Transverse colon (tissue), 3 donors: ENCODE data around the gene TTC6.

Source experiments
- EP300 ChIP-seq: sonication (generic); formaldehyde crosslinking; IDR thresholded peaks from one replicate; pipeline ENCODE4 v1.6.1; 2017; ENCODE audit warnings: antibody characterized with exemption, low read depth
- POLR2A ChIP-seq: fragments of 450-650 bp; IDR thresholded peaks from one replicate; pipeline ENCODE4 v1.6.1; 2016; ENCODE audit warnings: antibody characterized with exemption, mild to moderate bottlenecking, moderate library complexity
- TF ChIP-seq, protein P1 (sequence below), 5 experiments: fragments of 200-600 bp in 3 of 5; fragments of 450-650 bp in 2 of 5; sonication (generic) in 3 of 5; IDR thresholded peaks; 1 replicate in 2 of 5; 2 replicates in 3 of 5; pipeline ENCODE4 v1.5.1; 2016 to 2017; ENCODE audit warnings: antibody characterized with exemption in 5 of 5, inconsistent platforms in 3 of 5, mild to moderate bottlenecking in 2 of 5, moderate library complexity in 1 of 5

DNA sequence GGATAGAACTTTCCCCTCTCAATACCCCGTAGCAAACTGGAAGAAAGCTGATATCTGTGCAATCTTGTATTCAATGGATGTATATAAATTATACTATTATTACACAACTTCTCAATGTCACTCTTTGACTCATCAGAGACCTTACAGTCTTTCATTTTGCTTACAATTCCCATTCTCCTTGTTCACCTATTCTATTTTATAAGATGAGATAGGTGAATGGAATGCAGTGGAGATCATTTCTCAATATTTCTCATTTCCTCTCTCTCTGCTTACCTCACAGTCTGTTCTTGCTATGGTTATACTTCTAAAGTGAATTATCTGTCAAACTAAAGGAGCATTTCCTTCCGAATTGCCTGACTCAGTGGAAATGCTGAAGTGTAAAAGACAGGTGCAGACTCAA is 15.3 kb upstream of the TTC6 start:
- TF ChIP-seq, protein P1, sequence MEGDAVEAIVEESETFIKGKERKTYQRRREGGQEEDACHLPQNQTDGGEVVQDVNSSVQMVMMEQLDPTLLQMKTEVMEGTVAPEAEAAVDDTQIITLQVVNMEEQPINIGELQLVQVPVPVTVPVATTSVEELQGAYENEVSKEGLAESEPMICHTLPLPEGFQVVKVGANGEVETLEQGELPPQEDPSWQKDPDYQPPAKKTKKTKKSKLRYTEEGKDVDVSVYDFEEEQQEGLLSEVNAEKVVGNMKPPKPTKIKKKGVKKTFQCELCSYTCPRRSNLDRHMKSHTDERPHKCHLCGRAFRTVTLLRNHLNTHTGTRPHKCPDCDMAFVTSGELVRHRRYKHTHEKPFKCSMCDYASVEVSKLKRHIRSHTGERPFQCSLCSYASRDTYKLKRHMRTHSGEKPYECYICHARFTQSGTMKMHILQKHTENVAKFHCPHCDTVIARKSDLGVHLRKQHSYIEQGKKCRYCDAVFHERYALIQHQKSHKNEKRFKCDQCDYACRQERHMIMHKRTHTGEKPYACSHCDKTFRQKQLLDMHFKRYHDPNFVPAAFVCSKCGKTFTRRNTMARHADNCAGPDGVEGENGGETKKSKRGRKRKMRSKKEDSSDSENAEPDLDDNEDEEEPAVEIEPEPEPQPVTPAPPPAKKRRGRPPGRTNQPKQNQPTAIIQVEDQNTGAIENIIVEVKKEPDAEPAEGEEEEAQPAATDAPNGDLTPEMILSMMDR (IDR thresholded peaks at IDR 0.05): no peak
- TF ChIP-seq POLR2A: no peak
- TF ChIP-seq EP300: no peak
